Measurements from ENCODE around the gene FAM53B.

The FAM53B gene

GRCh38 chr10:124624006-124624405 is 120.2 kb downstream of the FAM53B start:
- no peak overlapping the region for H3K27ac Mint-ChIP-seq
- peaks cover 19% of the 10 kb centered on the region for H3K36me3 Mint-ChIP-seq (ENCODE audit: low read depth)
- no peak for DNase-seq
- no peak overlapping the region for H3K4me3 Mint-ChIP-seq
- H3K9me3 Mint-ChIP-seq: no peaks in the 10 kb centered on the region
- H3K27me3 Mint-ChIP-seq: no peaks in the 10 kb centered on the region
- H3K4me1 Mint-ChIP-seq (ENCODE audit: low read depth): peaks cover 52% of the 10 kb centered on the region

GRCh38 chr10:124622866-124623536 is 121.2 kb downstream of the FAM53B start:
- Mint-ChIP-seq H3K27ac (no peak overlapping the region), H3K27me3 (no peaks in the 10 kb centered on the region), H3K4me3 (no peak overlapping the region), H3K36me3 (ENCODE audit: low read depth) (peaks cover 22% of the 10 kb centered on the region), H3K9me3 (no peaks in the 10 kb centered on the region), H3K4me1 (ENCODE audit: low read depth) (peaks cover 55% of the 10 kb centered on the region)
- no peak for DNase-seq

GRCh38 chr10:124622158-124622557 is 122.0 kb downstream of the FAM53B start:
- Mint-ChIP-seq H3K4me3 (no peak overlapping the region), H3K27ac (no peak overlapping the region), H3K27me3 (no peaks in the 10 kb centered on the region), H3K9me3 (no peaks in the 10 kb centered on the region), H3K36me3 (ENCODE audit: low read depth) (peaks cover 25% of the 10 kb centered on the region), H3K4me1 (ENCODE audit: low read depth) (peaks cover 50% of the 10 kb centered on the region)
- DNase-seq: no peak

- Mint-ChIP-seq H3K4me3 (no peak overlapping the region), H3K9me3 (no peaks in the 10 kb centered on the region), H3K27ac (no peak overlapping the region), H3K27me3 (no peaks in the 10 kb centered on the region), H3K4me1 (ENCODE audit: low read depth) (peaks cover 48% of the 10 kb centered on the region), H3K36me3 (ENCODE audit: low read depth) (peaks cover 28% of the 10 kb centered on the region)
- DNase-seq: no peak
These were observed 122.5 kb downstream of the FAM53B start for GRCh38 chr10:124621637-124622036.

GRCh38 chr10:124619802-124620490 is 124.2 kb downstream of the FAM53B start:
- no peaks in the 10 kb centered on the region for H3K9me3 Mint-ChIP-seq
- H3K27me3 Mint-ChIP-seq: no peaks in the 10 kb centered on the region
- no peak overlapping the region for H3K4me3 Mint-ChIP-seq
- peaks cover 44% of the 10 kb centered on the region for H3K4me1 Mint-ChIP-seq (ENCODE audit: low read depth)
- H3K27ac Mint-ChIP-seq: no peak overlapping the region
- DNase-seq: no peak
- H3K36me3 Mint-ChIP-seq (ENCODE audit: low read depth): peaks cover 26% of the 10 kb centered on the region

- H3K9me3 Mint-ChIP-seq: no peaks in the 10 kb centered on the region
- H3K4me3 Mint-ChIP-seq: no peak overlapping the region
- no peak overlapping the region for H3K27ac Mint-ChIP-seq
- no peaks in the 10 kb centered on the region for H3K27me3 Mint-ChIP-seq
- H3K36me3 Mint-ChIP-seq (ENCODE audit: low read depth): peaks cover 26% of the 10 kb centered on the region
- DNase-seq: no peak
- H3K4me1 Mint-ChIP-seq (ENCODE audit: low read depth): peaks cover 45% of the 10 kb centered on the region
These were observed 125.0 kb downstream of the FAM53B start for GRCh38 chr10:124619195-124619594.

GRCh38 chr10:124618470-124619073 is 125.6 kb downstream of the FAM53B start:
- no peaks in the 10 kb centered on the region for H3K9me3 Mint-ChIP-seq
- peaks cover 51% of the 10 kb centered on the region for H3K4me1 Mint-ChIP-seq (ENCODE audit: low read depth)
- H3K27me3 Mint-ChIP-seq: no peaks in the 10 kb centered on the region
- no peak overlapping the region for H3K4me3 Mint-ChIP-seq
- peaks cover 23% of the 10 kb centered on the region for H3K36me3 Mint-ChIP-seq (ENCODE audit: low read depth)
- DNase-seq: no peak
- H3K27ac Mint-ChIP-seq: no peak overlapping the region

- DNase-seq: no peak
- no peaks in the 10 kb centered on the region for H3K27me3 Mint-ChIP-seq
- no peak overlapping the region for H3K4me3 Mint-ChIP-seq
- no peak overlapping the region for H3K27ac Mint-ChIP-seq
- H3K4me1 Mint-ChIP-seq (ENCODE audit: low read depth): peaks cover 64% of the 10 kb centered on the region
- H3K9me3 Mint-ChIP-seq: no peaks in the 10 kb centered on the region
- H3K36me3 Mint-ChIP-seq (ENCODE audit: low read depth): peaks cover 16% of the 10 kb centered on the region
These were observed 127.4 kb downstream of the FAM53B start for GRCh38 chr10:124616836-124617130.

- no peaks in the 10 kb centered on the region for H3K27me3 Mint-ChIP-seq
- H3K27ac Mint-ChIP-seq: no peak overlapping the region
- no peak overlapping the region for H3K4me3 Mint-ChIP-seq
- peaks cover 69% of the 10 kb centered on the region for H3K4me1 Mint-ChIP-seq (ENCODE audit: low read depth)
- peaks cover 11% of the 10 kb centered on the region for H3K36me3 Mint-ChIP-seq (ENCODE audit: low read depth)
- H3K9me3 Mint-ChIP-seq: no peaks in the 10 kb centered on the region
- DNase-seq: no peak
These were observed 127.9 kb downstream of the FAM53B start for GRCh38 chr10:124616040-124616835.

- no peaks in the 10 kb centered on the region for H3K9me3 Mint-ChIP-seq
- DNase-seq: no peak
- peaks cover 65% of the 10 kb centered on the region for H3K4me1 Mint-ChIP-seq (ENCODE audit: low read depth)
These were observed 128.9 kb downstream of the FAM53B start for GRCh38 chr10:124615259-124615658.

GRCh38 chr10:124614003-124614659 is 130.0 kb downstream of the FAM53B start:
- peak overlapping the region; percentile 50 for H3K27ac Mint-ChIP-seq
- no peak overlapping the region for H3K4me3 Mint-ChIP-seq
- peak; percentile 75 for DNase-seq
- no peaks in the 10 kb centered on the region for H3K27me3 Mint-ChIP-seq
- peaks cover 56% of the 10 kb centered on the region for H3K4me1 Mint-ChIP-seq (ENCODE audit: low read depth)
- no peaks in the 10 kb centered on the region for H3K9me3 Mint-ChIP-seq
- H3K36me3 Mint-ChIP-seq (ENCODE audit: low read depth): peaks cover 9% of the 10 kb centered on the region

More at GRCh38 chr10:124615259-124615658, 128.9 kb downstream of the FAM53B start:
- no peak overlapping the region for H3K4me3 Mint-ChIP-seq
- no peaks in the 10 kb centered on the region for H3K27me3 Mint-ChIP-seq
- H3K27ac Mint-ChIP-seq: no peak overlapping the region
- peaks cover 9% of the 10 kb centered on the region for H3K36me3 Mint-ChIP-seq (ENCODE audit: low read depth)

- DNase-seq: peak; percentile 57
- Mint-ChIP-seq H3K27me3 (no peaks in the 10 kb centered on the region), H3K4me1 (ENCODE audit: low read depth) (peaks cover 46% of the 10 kb centered on the region), H3K36me3 (ENCODE audit: low read depth) (peaks cover 6% of the 10 kb centered on the region), H3K9me3 (no peaks in the 10 kb centered on the region), H3K27ac (no peak overlapping the region), H3K4me3 (no peak overlapping the region)
These were observed 131.3 kb downstream of the FAM53B start for GRCh38 chr10:124612611-124613498.

- Mint-ChIP-seq H3K9me3 (no peaks in the 10 kb centered on the region), H3K27ac (peak overlapping the region; percentile 37), H3K4me1 (ENCODE audit: low read depth) (peaks cover 41% of the 10 kb centered on the region), H3K36me3 (ENCODE audit: low read depth) (no peaks in the 10 kb centered on the region), H3K27me3 (no peaks in the 10 kb centered on the region), H3K4me3 (no peak overlapping the region)
- peak; percentile 63 for DNase-seq
These were observed 132.4 kb downstream of the FAM53B start for GRCh38 chr10:124611738-124612137.

Measured in activated T-cell treated with anti-CD3 and anti-CD28 coated beads, Interleukin-2, amount 50 U/mL, for 24 hours (primary cell).